ENCODE results near the gene SLC16A3.

DNA sequence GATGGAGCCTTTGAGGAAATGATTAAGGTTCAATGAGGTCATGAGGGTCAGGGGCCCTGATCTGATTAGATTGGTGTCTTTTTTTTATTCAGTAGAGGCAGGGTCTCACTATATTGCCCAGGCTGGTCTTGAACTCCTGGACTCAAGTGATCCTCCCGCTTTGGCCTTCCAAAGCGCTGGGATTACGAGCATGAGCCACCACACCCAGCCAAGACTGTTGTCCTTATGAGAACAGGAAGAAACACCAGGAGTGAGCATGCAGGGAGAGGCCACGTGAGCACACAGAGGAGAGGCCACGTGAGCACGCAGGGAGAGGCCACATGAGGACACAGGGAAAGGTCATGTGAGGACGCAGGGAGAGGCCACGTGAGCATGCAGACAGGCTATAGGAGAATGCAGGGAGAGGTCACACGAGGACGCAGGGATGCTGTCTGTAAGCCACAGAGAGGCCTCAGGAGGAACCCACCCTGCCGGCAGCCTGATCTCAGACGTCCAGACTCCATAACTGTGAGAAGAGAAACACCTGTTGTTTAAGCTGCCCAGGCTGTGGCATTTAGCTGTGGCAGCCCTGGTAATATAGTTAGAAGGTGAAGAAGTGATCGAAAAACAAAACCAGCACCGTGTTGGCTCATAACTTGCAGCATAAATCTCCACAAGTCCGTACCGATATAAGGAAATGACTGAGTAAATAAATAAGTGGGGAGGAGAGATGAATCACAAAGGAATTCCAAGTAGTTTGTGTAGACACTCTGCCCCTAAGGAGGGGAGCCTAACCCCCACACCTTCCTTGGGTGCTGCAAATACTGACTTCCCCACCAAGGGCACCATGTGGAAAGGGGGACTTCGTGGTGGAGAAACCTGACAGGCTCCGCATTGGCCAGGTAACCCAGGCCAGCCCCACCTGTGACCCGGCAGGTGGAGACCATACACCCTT is 59.3 kb downstream of the SLC16A3 start:
- TF ChIP-seq TAF1 (conservative IDR thresholded peaks at IDR 0.05) (no peak), YY1 (IDR thresholded peaks at IDR 0.05) (no peak)
- TF ChIP-seq, protein P1, sequence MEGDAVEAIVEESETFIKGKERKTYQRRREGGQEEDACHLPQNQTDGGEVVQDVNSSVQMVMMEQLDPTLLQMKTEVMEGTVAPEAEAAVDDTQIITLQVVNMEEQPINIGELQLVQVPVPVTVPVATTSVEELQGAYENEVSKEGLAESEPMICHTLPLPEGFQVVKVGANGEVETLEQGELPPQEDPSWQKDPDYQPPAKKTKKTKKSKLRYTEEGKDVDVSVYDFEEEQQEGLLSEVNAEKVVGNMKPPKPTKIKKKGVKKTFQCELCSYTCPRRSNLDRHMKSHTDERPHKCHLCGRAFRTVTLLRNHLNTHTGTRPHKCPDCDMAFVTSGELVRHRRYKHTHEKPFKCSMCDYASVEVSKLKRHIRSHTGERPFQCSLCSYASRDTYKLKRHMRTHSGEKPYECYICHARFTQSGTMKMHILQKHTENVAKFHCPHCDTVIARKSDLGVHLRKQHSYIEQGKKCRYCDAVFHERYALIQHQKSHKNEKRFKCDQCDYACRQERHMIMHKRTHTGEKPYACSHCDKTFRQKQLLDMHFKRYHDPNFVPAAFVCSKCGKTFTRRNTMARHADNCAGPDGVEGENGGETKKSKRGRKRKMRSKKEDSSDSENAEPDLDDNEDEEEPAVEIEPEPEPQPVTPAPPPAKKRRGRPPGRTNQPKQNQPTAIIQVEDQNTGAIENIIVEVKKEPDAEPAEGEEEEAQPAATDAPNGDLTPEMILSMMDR (IDR thresholded peaks at IDR 0.05; ENCODE audit: low read depth, low read length, missing input control) = no peak
- TF ChIP-seq, protein P2, sequence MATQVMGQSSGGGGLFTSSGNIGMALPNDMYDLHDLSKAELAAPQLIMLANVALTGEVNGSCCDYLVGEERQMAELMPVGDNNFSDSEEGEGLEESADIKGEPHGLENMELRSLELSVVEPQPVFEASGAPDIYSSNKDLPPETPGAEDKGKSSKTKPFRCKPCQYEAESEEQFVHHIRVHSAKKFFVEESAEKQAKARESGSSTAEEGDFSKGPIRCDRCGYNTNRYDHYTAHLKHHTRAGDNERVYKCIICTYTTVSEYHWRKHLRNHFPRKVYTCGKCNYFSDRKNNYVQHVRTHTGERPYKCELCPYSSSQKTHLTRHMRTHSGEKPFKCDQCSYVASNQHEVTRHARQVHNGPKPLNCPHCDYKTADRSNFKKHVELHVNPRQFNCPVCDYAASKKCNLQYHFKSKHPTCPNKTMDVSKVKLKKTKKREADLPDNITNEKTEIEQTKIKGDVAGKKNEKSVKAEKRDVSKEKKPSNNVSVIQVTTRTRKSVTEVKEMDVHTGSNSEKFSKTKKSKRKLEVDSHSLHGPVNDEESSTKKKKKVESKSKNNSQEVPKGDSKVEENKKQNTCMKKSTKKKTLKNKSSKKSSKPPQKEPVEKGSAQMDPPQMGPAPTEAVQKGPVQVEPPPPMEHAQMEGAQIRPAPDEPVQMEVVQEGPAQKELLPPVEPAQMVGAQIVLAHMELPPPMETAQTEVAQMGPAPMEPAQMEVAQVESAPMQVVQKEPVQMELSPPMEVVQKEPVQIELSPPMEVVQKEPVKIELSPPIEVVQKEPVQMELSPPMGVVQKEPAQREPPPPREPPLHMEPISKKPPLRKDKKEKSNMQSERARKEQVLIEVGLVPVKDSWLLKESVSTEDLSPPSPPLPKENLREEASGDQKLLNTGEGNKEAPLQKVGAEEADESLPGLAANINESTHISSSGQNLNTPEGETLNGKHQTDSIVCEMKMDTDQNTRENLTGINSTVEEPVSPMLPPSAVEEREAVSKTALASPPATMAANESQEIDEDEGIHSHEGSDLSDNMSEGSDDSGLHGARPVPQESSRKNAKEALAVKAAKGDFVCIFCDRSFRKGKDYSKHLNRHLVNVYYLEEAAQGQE (IDR thresholded peaks at IDR 0.05) = no peak
